HepG2 (cell line): ENCODE data around the gene ABHD15. TPM values are rescaled to one million over a fixed set of nuclear protein-coding genes. Genes with fewer than 3 reads are reported as not detected.

Experiments
- ARNT2 ChIP-seq: sonication (generic); formaldehyde crosslinking; IDR thresholded peaks from 2 replicates; pipeline ENCODE4 v1.8.0; 2022; ENCODE audit warnings: mild to moderate bottlenecking, low read depth, missing genetic modification reagents, moderate library complexity
- ETV6 ChIP-seq: sonication (generic); formaldehyde crosslinking; conservative IDR thresholded peaks from 2 replicates; pipeline ENCODE4 v1.4.0; 2020; ENCODE audit warnings: missing genetic modification reagents
- GATA4 ChIP-seq: sonication (generic); IDR thresholded peaks from 2 replicates; pipeline ENCODE4 v1.6.1; 2016; ENCODE audit warnings: antibody characterized with exemption, low read depth, borderline replicate concordance
- RFXANK ChIP-seq: IDR thresholded peaks from 2 replicates; pipeline ENCODE4 v1.6.1; 2016
- TARDBP ChIP-seq: sonication (generic); formaldehyde crosslinking; IDR thresholded peaks from 2 replicates; pipeline ENCODE4 v1.8.0; 2022; ENCODE audit warnings: mild to moderate bottlenecking, missing genetic modification reagents
- ZNF616 ChIP-seq: sonication (generic); formaldehyde crosslinking; IDR thresholded peaks from 2 replicates; pipeline ENCODE4 v1.5.0; 2020; ENCODE audit warnings: low read depth, mild to moderate bottlenecking, missing genetic modification reagents
- ZSCAN29 ChIP-seq: sonication (generic); formaldehyde crosslinking; conservative IDR thresholded peaks from 2 replicates; pipeline ENCODE4 v1.4.0; 2020; ENCODE audit warnings: mild to moderate bottlenecking, missing genetic modification reagents
- polyA plus RNA-seq, 8 experiments: library from polyadenylated mRNA; depleted of rRNA in 3 of 8; stranded (reverse) in 7 of 8; unstranded in 1 of 8; fragments of >200 nt; fragmentation: Illumina TruSeq in 4 of 8; extraction: Trizol in 4 of 8; gene quantifications; 2 replicates each; pipeline versions ENCODE4 v1.2.1 to v1.2.3, GENCODE V29; 2011 to 2016; ENCODE audit warnings: low read depth in 4 of 8, missing spikeins in 1 of 8, mixed read lengths in 1 of 8; ENCODE audit not compliant: insufficient read depth in 1 of 8
- total RNA-seq, 5 experiments: library from RNA; depleted of rRNA; stranded (reverse); fragments of >200 nt; fragmentation: Illumina TruSeq; extraction: Trizol; gene quantifications; 2 replicates each; pipeline ENCODE4 v1.2.3, GENCODE V29; 2016; ENCODE audit warnings: low read depth in 1 of 5
- TF ChIP-seq, protein P1 (sequence below): sonication (generic); formaldehyde crosslinking; IDR thresholded peaks from 2 replicates; pipeline ENCODE4 v1.8.0; 2022; ENCODE audit warnings: mild to moderate bottlenecking, missing genetic modification reagents, moderate library complexity
- TF ChIP-seq, protein P2 (sequence below): sonication (generic); formaldehyde crosslinking; IDR thresholded peaks from 2 replicates; pipeline ENCODE4 v1.5.0; 2020; ENCODE audit warnings: mild to moderate bottlenecking, missing genetic modification reagents, borderline replicate concordance
- TF ChIP-seq, protein P3 (sequence below), 2 experiments: fragments of 450-650 bp in 1 of 2; sonication (generic) in 1 of 2; formaldehyde crosslinking in 1 of 2; IDR thresholded peaks; 2 replicates each; pipeline versions ENCODE4 v1.6.1 to v1.8.0; 2016 to 2022; ENCODE audit warnings: antibody characterized with exemption in 1 of 2, mild to moderate bottlenecking in 1 of 2, missing genetic modification reagents in 1 of 2
- TF ChIP-seq, protein P4 (sequence below): sonication (generic); formaldehyde crosslinking; IDR thresholded peaks from 2 replicates; pipeline ENCODE4 v1.5.1; 2020; ENCODE audit warnings: missing genetic modification reagents, mild to moderate bottlenecking, borderline replicate concordance

Gene ABHD15
- total and polyA plus RNA-seq, 2 of the 13 experiments (the other 11 are each of a cell fraction or from before 2014, with no cell fraction given): 2.4 to 7.7 TPM

DNA sequence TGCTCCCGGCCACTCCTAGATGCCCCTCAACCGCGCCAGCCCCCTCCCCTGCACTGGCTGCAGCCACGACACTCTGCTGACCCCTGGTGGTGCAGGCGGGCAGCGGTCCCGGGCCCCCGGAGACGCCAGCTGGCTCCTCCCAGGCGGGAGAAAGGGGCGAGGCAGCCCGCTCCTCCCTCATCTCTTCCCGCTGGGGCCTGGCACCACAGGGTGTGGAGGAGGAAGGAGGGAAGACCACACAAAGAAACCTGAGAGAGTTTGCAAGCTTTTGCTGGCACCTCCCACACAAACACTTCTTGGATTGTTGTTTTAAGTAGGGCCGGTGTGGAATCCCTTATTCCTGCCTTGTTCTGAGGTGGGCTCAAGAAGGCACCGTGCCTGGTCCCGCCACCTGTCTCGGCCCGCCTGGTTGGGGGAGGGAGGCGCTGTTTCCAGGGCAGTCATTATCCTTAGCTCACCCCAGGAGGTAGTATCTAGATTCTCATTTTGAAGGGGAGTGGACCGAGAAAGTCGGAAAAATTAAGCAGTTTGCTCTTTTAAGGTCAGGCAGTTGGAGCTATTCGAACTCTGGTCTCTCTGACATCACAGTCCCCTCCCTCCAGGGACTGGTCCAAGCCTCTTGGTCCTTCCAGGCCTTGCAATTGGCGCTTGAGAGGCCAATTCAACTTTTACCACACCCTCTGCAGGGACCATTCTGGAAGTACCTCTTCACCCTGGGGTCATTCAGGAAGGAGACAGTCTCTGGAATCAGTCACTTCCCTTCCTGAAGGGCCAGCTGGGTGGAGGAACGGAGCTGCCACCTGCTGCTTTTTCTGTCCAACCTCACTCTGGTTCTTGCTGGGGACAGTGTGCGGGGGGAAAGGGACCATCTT lies 25.1 kb upstream of the ABHD15 start (continued):
- TF ChIP-seq ARNT2 (CRISPR knock-in tag): no peak
- TF ChIP-seq, protein P1, sequence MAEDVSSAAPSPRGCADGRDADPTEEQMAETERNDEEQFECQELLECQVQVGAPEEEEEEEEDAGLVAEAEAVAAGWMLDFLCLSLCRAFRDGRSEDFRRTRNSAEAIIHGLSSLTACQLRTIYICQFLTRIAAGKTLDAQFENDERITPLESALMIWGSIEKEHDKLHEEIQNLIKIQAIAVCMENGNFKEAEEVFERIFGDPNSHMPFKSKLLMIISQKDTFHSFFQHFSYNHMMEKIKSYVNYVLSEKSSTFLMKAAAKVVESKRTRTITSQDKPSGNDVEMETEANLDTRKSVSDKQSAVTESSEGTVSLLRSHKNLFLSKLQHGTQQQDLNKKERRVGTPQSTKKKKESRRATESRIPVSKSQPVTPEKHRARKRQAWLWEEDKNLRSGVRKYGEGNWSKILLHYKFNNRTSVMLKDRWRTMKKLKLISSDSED (CRISPR knock-in tag): no peak
- TF ChIP-seq, protein P2, sequence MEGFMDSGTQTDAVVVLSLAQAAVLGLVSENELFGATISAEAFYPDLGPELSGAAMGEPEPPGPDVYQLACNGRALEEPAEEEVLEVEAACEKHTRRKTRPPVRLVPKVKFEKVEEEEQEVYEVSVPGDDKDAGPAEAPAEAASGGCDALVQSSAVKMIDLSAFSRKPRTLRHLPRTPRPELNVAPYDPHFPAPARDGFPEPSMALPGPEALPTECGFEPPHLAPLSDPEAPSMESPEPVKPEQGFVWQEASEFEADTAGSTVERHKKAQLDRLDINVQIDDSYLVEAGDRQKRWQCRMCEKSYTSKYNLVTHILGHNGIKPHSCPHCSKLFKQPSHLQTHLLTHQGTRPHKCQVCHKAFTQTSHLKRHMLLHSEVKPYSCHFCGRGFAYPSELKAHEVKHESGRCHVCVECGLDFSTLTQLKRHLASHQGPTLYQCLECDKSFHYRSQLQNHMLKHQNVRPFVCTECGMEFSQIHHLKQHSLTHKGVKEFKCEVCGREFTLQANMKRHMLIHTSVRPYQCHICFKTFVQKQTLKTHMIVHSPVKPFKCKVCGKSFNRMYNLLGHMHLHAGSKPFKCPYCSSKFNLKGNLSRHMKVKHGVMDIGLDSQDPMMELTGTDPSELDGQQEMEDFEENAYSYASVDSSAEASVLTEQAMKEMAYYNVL (CRISPR knock-in tag): no peak
- TF ChIP-seq, protein P3, sequence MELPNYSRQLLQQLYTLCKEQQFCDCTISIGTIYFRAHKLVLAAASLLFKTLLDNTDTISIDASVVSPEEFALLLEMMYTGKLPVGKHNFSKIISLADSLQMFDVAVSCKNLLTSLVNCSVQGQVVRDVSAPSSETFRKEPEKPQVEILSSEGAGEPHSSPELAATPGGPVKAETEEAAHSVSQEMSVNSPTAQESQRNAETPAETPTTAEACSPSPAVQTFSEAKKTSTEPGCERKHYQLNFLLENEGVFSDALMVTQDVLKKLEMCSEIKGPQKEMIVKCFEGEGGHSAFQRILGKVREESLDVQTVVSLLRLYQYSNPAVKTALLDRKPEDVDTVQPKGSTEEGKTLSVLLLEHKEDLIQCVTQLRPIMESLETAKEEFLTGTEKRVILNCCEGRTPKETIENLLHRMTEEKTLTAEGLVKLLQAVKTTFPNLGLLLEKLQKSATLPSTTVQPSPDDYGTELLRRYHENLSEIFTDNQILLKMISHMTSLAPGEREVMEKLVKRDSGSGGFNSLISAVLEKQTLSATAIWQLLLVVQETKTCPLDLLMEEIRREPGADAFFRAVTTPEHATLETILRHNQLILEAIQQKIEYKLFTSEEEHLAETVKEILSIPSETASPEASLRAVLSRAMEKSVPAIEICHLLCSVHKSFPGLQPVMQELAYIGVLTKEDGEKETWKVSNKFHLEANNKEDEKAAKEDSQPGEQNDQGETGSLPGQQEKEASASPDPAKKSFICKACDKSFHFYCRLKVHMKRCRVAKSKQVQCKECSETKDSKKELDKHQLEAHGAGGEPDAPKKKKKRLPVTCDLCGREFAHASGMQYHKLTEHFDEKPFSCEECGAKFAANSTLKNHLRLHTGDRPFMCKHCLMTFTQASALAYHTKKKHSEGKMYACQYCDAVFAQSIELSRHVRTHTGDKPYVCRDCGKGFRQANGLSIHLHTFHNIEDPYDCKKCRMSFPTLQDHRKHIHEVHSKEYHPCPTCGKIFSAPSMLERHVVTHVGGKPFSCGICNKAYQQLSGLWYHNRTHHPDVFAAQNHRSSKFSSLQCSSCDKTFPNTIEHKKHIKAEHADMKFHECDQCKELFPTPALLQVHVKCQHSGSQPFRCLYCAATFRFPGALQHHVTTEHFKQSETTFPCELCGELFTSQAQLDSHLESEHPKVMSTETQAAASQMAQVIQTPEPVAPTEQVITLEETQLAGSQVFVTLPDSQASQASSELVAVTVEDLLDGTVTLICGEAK (IDR thresholded peaks at IDR 0.05): no peak
- TF ChIP-seq, protein P3 (CRISPR knock-in tag; IDR thresholded peaks at IDR 0.05): no peak
- no peak for TF ChIP-seq GATA4
- TF ChIP-seq ZNF616: no peak
- no peak; the same call in 1 of the 2 replicates for TF ChIP-seq ETV6 (CRISPR knock-in tag)
- TF ChIP-seq TARDBP (CRISPR knock-in tag): 0 out of 2 replicates have a peak, but pooled peaks have one; percentile 46
- TF ChIP-seq RFXANK (CRISPR knock-in tag): 0 out of 2 replicates have a peak, but pooled peaks have one; percentile 4
- TF ChIP-seq, protein P4, sequence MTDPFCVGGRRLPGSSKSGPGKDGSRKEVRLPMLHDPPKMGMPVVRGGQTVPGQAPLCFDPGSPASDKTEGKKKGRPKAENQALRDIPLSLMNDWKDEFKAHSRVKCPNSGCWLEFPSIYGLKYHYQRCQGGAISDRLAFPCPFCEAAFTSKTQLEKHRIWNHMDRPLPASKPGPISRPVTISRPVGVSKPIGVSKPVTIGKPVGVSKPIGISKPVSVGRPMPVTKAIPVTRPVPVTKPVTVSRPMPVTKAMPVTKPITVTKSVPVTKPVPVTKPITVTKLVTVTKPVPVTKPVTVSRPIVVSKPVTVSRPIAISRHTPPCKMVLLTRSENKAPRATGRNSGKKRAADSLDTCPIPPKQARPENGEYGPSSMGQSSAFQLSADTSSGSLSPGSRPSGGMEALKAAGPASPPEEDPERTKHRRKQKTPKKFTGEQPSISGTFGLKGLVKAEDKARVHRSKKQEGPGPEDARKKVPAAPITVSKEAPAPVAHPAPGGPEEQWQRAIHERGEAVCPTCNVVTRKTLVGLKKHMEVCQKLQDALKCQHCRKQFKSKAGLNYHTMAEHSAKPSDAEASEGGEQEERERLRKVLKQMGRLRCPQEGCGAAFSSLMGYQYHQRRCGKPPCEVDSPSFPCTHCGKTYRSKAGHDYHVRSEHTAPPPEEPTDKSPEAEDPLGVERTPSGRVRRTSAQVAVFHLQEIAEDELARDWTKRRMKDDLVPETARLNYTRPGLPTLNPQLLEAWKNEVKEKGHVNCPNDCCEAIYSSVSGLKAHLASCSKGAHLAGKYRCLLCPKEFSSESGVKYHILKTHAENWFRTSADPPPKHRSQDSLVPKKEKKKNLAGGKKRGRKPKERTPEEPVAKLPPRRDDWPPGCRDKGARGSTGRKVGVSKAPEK (CRISPR knock-in tag): 0 out of 2 replicates have a peak, but pooled peaks have one; percentile 2
- TF ChIP-seq ZSCAN29 (CRISPR knock-in tag): 0 out of 2 replicates have a peak, but pooled peaks have one; percentile 45
